ENCODE measurements around the gene C1orf53. TPM values are rescaled to one million over a fixed set of nuclear protein-coding genes. Genes with fewer than 3 reads are reported as not detected.

Gene C1orf53
- total and polyA plus RNA-seq, 2 of the 8 experiments (the other 6 are each of a cell fraction or from before 2014, with no cell fraction given), result 0.56 to 1.3 TPM

DNA sequence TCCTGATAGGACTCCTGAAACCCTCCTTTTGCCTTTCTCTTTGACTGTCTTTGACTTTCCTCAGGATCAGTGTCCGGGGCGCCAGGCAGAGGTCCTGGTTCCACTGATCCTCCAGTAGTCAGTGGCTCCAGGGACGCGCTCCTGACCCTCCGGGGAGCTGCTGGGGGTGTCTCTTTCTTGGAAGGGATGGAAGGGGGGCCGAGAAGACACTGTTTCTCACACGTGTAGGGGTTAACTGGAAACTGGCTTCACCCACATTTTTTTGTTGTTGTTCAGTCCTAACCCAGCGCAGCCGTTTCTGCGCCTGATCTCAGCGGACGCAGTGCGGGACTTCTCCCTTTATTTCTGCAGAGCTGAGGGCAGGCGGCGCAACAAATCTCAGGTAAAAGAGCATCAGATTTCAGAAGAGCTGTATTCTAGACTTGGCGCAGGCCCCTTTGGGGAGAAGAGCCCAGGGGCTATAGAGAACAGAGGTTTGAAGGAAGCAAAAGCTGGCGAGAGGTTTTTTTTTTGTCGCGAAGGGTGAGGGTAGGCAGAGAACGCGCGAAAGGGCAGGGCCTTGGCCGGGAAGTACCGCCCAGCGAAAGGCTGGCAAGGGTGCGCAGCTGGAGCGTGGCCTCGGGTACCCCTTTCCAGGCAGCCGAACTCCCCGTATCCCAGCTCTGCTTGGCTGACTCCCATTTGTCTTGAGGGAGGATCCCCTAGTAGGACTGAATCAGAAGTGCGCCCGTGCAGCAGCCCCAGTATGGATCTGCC is 10.5 kb downstream of the C1orf53 start (continued):
- TF ChIP-seq RNF2 (IDR thresholded peaks at IDR 0.05; ENCODE audit: borderline replicate concordance, low read depth, low read length, missing control alignments, poor library complexity, severe bottlenecking), result peak; percentile 99
- TF ChIP-seq CTBP2 (IDR thresholded peaks at IDR 0.05; ENCODE audit: borderline replicate concordance, insufficient read depth, insufficient read length, low read length), result peak; percentile 83
- peak; percentile 89 for TF ChIP-seq SUZ12 (IDR thresholded peaks at IDR 0.05; ENCODE audit: low read length)
- TF ChIP-seq, protein P1, sequence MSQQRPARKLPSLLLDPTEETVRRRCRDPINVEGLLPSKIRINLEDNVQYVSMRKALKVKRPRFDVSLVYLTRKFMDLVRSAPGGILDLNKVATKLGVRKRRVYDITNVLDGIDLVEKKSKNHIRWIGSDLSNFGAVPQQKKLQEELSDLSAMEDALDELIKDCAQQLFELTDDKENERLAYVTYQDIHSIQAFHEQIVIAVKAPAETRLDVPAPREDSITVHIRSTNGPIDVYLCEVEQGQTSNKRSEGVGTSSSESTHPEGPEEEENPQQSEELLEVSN (IDR thresholded peaks at IDR 0.05), result no peak
- TF ChIP-seq KDM4A (IDR thresholded peaks at IDR 0.05; ENCODE audit: low read depth, low read length, severe bottlenecking), result peak; percentile 22
- no peak for TF ChIP-seq HDAC6 (IDR thresholded peaks at IDR 0.05; ENCODE audit: low read depth, low read length)
- no peak for TF ChIP-seq PHF8 (conservative IDR thresholded peaks at IDR 0.05; ENCODE audit: low read depth, low read length)
